Small intestine (tissue), 7 donors: ENCODE measurements around the gene SETD4. TPM values are rescaled to one million over a fixed set of nuclear protein-coding genes. Genes with fewer than 3 reads are reported as not detected.

Experiments
- DNase-seq, 2 donors: peaks; one replicate each; pipeline versions ENCODE4 v3.0.0 to v3.0.0-alpha.2; 2013
- FAIRE-seq: peaks from 2 replicates; lab custom pipeline; 2012; peaks lifted over from hg19 to GRCh38; lab: Jason Lieb, UNC
- H3K27ac ChIP-seq, 3 donors: one replicate each; pipeline ENCODE4 v1.5.1; 2013; ENCODE audit warnings: low read length in 2 of 3, mild to moderate bottlenecking in 2 of 3, control low read depth in 1 of 3, inconsistent platforms in 1 of 3, low read depth in 1 of 3, moderate library complexity in 1 of 3
- H3K27me3 ChIP-seq, 3 donors: one replicate each; pipeline ENCODE4 v1.6.1; 2013; ENCODE audit warnings: low read length in 3 of 3, inconsistent platforms in 1 of 3; ENCODE audit not compliant: control insufficient read depth in 3 of 3, insufficient read depth in 3 of 3
- H3K36me3 ChIP-seq, 3 donors: one replicate each; pipeline ENCODE4 v1.6.1; 2013; ENCODE audit warnings: low read length in 3 of 3, inconsistent platforms in 1 of 3, low read depth in 1 of 3, mild to moderate bottlenecking in 1 of 3, moderate library complexity in 1 of 3; ENCODE audit not compliant: control insufficient read depth in 3 of 3, insufficient read depth in 2 of 3
- H3K4me1 ChIP-seq, 3 donors: one replicate each; pipeline ENCODE4 v1.6.1; 2013; ENCODE audit warnings: low read length in 2 of 3, inconsistent platforms in 1 of 3, low read depth in 1 of 3, mild to moderate bottlenecking in 1 of 3, moderate library complexity in 1 of 3; ENCODE audit not compliant: control insufficient read depth in 3 of 3, insufficient read depth in 2 of 3
- H3K4me3 ChIP-seq, 3 donors: one replicate each; pipeline ENCODE4 v1.5.1; 2013; ENCODE audit warnings: low read length in 3 of 3, control low read depth in 1 of 3, inconsistent platforms in 1 of 3, low read depth in 1 of 3, mild to moderate bottlenecking in 1 of 3, moderate library complexity in 1 of 3
- H3K9me3 ChIP-seq, 2 donors: one replicate each; pipeline ENCODE4 v1.6.1; 2013; ENCODE audit warnings: low read depth in 1 of 2, low read length in 1 of 2; ENCODE audit not compliant: control insufficient read depth in 2 of 2, insufficient read depth in 1 of 2
- WGBS, 3 donors: extraction: QIAGEN DNeasy Blood & Tissue Kit; methylation state at CpG; one replicate each; pipeline ENCODE4 v1.1.7; 2013; 5-methylcytosine and 5-hydroxymethylcytosine counted together
- polyA plus RNA-seq, 4 donors: library from polyadenylated mRNA; stranded (reverse) in 3 of 4; unstranded in 1 of 4; fragments of 200-250 nt in 3 of 4; fragments of 120-200 nt in 1 of 4; gene quantifications; one replicate each; pipeline versions ENCODE4 v1.2.1 to v1.2.3, GENCODE V29; 2013
- donor health status: healthy with polysubstance abuse.
- donor health status: control.
- donor health status: control.
- donor health status: Bipolar disorder and iron deficiency.
- donor health status: healthy.

The SETD4 gene
- polyA plus RNA-seq, 4 donors = 8.9 to 20.6 (median 15.1) TPM

- Histone ChIP-seq H3K4me3 (no peak overlapping the region), H3K36me3 (no peaks in the 10 kb centered on the region), H3K4me1 (no peaks in the 10 kb centered on the region), H3K27ac (no peak overlapping the region), H3K9me3 (no peaks in the 10 kb centered on the region), H3K27me3 (no peaks in the 10 kb centered on the region)
- no peak for DNase-seq
- WGBS, 3 donors = 56 to 69% (median 63%) methylated on average over 6 of the region's 6 CpGs
- FAIRE-seq = no peak
Measured at GRCh38 chr21:36087362-36088138, 27.2 kb upstream of the SETD4 start.

GRCh38 chr21:36082237-36082664, 21.9 kb upstream of the SETD4 start:
- Histone ChIP-seq H3K27me3 (no peaks in the 10 kb centered on the region), H3K36me3 (no peaks in the 10 kb centered on the region), H3K27ac (no peak overlapping the region), H3K9me3 (no peaks in the 10 kb centered on the region), H3K4me3 (no peak overlapping the region), H3K4me1 (peaks cover 0 to 6% (median 3%) of the 10 kb centered on the region in 3 donors)
- FAIRE-seq (no peak), DNase-seq (no peak)
- WGBS, 3 donors = 67 to 77% (median 71%) methylated on average over 3 of the region's 3 CpGs

- 91 to 96% (median 96%) methylated on average over 1 of the region's 1 CpG for WGBS, 3 donors
- no peak for DNase-seq
- peaks cover 0 to 9% (median 6%) of the 10 kb centered on the region in 3 donors for H3K4me1 ChIP-seq
- no peaks in the 10 kb centered on the region for H3K36me3 ChIP-seq
- no peak overlapping the region for H3K4me3 ChIP-seq
- no peak overlapping the region for H3K27ac ChIP-seq
- no peaks in the 10 kb centered on the region for H3K27me3 ChIP-seq
- FAIRE-seq = no peak
- H3K9me3 ChIP-seq = no peaks in the 10 kb centered on the region
Measured at GRCh38 chr21:36080386-36080785, 20.1 kb upstream of the SETD4 start.

GRCh38 chr21:36079671-36080070, 19.3 kb upstream of the SETD4 start:
- Histone ChIP-seq H3K9me3 (no peaks in the 10 kb centered on the region), H3K4me3 (no peak overlapping the region), H3K36me3 (no peaks in the 10 kb centered on the region), H3K4me1 (peaks cover 0 to 9% (median 6%) of the 10 kb centered on the region in 3 donors), H3K27me3 (no peaks in the 10 kb centered on the region), H3K27ac (no peak overlapping the region)
- DNase-seq = no peak
- WGBS, 3 donors = 81 to 86% (median 83%) methylated on average over 8 of the region's 8 CpGs
- no peak for FAIRE-seq

GRCh38 chr21:36079010-36079649, 18.8 kb upstream of the SETD4 start:
- peaks cover 0 to 9% (median 6%) of the 10 kb centered on the region in 3 donors for H3K4me1 ChIP-seq
- no peaks in the 10 kb centered on the region for H3K9me3 ChIP-seq
- H3K4me3 ChIP-seq = no peak overlapping the region
- peak overlapping the region in 2 of 3 donors; percentile 22 to 77 for H3K27ac ChIP-seq
- 65 to 74% (median 65%) methylated on average over 14 of the region's 14 CpGs for WGBS, 3 donors
- H3K27me3 ChIP-seq = no peaks in the 10 kb centered on the region
- DNase-seq = peak; percentile 83 to 84
- FAIRE-seq = no peak
- H3K36me3 ChIP-seq = no peaks in the 10 kb centered on the region

GRCh38 chr21:36077758-36078157, 17.4 kb upstream of the SETD4 start:
- Histone ChIP-seq H3K27ac (no peak overlapping the region), H3K27me3 (no peaks in the 10 kb centered on the region), H3K4me1 (peaks cover 0 to 9% (median 6%) of the 10 kb centered on the region in 3 donors), H3K4me3 (no peak overlapping the region), H3K9me3 (no peaks in the 10 kb centered on the region), H3K36me3 (peaks cover 0 to under 1% (median 0%) of the 10 kb centered on the region in 3 donors)
- 77 to 85% (median 79%) methylated on average over 9 of the region's 9 CpGs for WGBS, 3 donors
- DNase-seq (no peak), FAIRE-seq (no peak)

GRCh38 chr21:36076878-36077655, 16.7 kb upstream of the SETD4 start:
- H3K36me3 ChIP-seq = peaks cover 0 to 6% (median 2%) of the 10 kb centered on the region in 3 donors
- H3K4me3 ChIP-seq = no peak overlapping the region
- peaks cover 2 to 11% (median 9%) of the 10 kb centered on the region in 3 donors for H3K4me1 ChIP-seq
- FAIRE-seq (no peak), DNase-seq (peak; percentile 46 to 94)
- 20 to 58% (median 40%) methylated on average over 7 of the region's 7 CpGs for WGBS, 3 donors
- no peaks in the 10 kb centered on the region for H3K27me3 ChIP-seq
- peak overlapping the region; percentile 4 to 52 (median 46) for H3K27ac ChIP-seq
- H3K9me3 ChIP-seq = no peaks in the 10 kb centered on the region

- Histone ChIP-seq H3K4me1 (peaks cover 2 to 20% (median 9%) of the 10 kb centered on the region in 3 donors), H3K27me3 (no peaks in the 10 kb centered on the region), H3K9me3 (no peaks in the 10 kb centered on the region), H3K27ac (no peak overlapping the region), H3K4me3 (no peak overlapping the region), H3K36me3 (peaks cover 0 to 15% (median 8%) of the 10 kb centered on the region in 3 donors)
- DNase-seq (no peak), FAIRE-seq (no peak)
- WGBS, 3 donors = 62 to 81% (median 67%) methylated on average over 5 of the region's 5 CpGs
Measured at GRCh38 chr21:36075953-36076352, 15.6 kb upstream of the SETD4 start.
